Neural progenitor cell (in vitro differentiated cells): ENCODE measurements around the gene CHCHD1.

Source experiments
- CTCF ChIP-seq: fragments of 200-600 bp; sonication (generic); IDR thresholded peaks from 2 replicates; pipeline ENCODE4 v1.5.1; 2017; ENCODE audit warnings: antibody characterized with exemption, mild to moderate bottlenecking
- EZH2 ChIP-seq: fragments of 200-600 bp; sonication (generic); IDR thresholded peaks from 2 replicates; pipeline ENCODE4 v1.6.1; 2017; ENCODE audit warnings: antibody characterized with exemption, mild to moderate bottlenecking, moderate library complexity
- EZH2phosphoT487 ChIP-seq: fragments of 200-600 bp; sonication (generic); IDR thresholded peaks from 2 replicates; pipeline ENCODE4 v1.6.1; 2017; ENCODE audit warnings: antibody characterized with exemption

DNA sequence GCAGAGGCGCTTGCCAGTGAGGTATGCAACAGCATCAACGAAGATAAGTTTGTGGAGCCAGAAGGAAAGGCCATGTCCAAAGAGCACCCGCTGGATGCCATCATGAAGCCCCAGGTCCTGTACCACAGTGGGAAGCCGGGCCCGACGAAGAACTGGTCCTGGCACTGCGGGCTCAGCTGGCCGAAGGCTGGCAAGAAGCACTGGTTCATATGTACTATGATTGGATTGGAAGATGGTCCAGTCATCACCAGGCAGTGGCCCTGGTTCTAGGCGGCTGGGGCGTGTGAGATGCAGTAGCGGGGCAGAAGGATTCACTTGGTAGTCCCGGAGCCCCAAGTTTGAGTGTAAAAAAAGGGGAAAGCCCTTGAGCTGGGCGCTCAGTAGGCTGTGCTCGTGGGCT, 25.6 kb downstream of the CHCHD1 start:
- TF ChIP-seq CTCF, result no peak
- TF ChIP-seq EZH2, result no peak
- no peak for TF ChIP-seq EZH2phosphoT487
